Measurements from ENCODE around the gene MYL11. TPM values are rescaled to one million over a fixed set of nuclear protein-coding genes. Genes with fewer than 3 reads are reported as not detected.

Gene MYL11
- total and polyA plus RNA-seq, 5 donors = 0.35 to 0.94 (median 0.86) TPM; not detected in 2

- Histone ChIP-seq H3K9me3 (ENCODE audit: control insufficient read depth, low read length) (no peaks in the 10 kb centered on the region), H3K27ac (ENCODE audit: low read length) (peak overlapping the region; percentile 90), H3K4me3 (ENCODE audit: low read length) (no peak overlapping the region), H3K27me3 (ENCODE audit: control insufficient read depth, insufficient read depth) (no peaks in the 10 kb centered on the region), H3K4me1 (ENCODE audit: control insufficient read depth, insufficient read depth, low read length) (peaks cover 10% of the 10 kb centered on the region)
- ATAC-seq (no peak), DNase-seq (peak in 1 of 3 donors; percentile 38)
- intact Hi-C loops (cut with DNase I) = no loop called here
- WGBS = 66% methylated on average over 6 of the region's 6 CpGs
Measured at GRCh38 chr16:30372038-30372712, 2.4 kb upstream of the MYL11 start.

GRCh38 chr16:30372725-30373124 is 1.9 kb upstream of the MYL11 start:
- H3K4me3 ChIP-seq (ENCODE audit: low read length) = no peak overlapping the region
- peaks cover 5% of the 10 kb centered on the region for H3K4me1 ChIP-seq (ENCODE audit: control insufficient read depth, insufficient read depth, low read length)
- 84% methylated on average over 5 of the region's 5 CpGs for WGBS
- peak in 1 of 3 donors; percentile 24 for DNase-seq
- no peaks in the 10 kb centered on the region for H3K27me3 ChIP-seq (ENCODE audit: control insufficient read depth, insufficient read depth)
- ATAC-seq = no peak
- no peak overlapping the region for H3K27ac ChIP-seq (ENCODE audit: low read length)
- H3K9me3 ChIP-seq (ENCODE audit: control insufficient read depth, low read length) = no peaks in the 10 kb centered on the region
- intact Hi-C loops (cut with DNase I) = no loop called here

DNA sequence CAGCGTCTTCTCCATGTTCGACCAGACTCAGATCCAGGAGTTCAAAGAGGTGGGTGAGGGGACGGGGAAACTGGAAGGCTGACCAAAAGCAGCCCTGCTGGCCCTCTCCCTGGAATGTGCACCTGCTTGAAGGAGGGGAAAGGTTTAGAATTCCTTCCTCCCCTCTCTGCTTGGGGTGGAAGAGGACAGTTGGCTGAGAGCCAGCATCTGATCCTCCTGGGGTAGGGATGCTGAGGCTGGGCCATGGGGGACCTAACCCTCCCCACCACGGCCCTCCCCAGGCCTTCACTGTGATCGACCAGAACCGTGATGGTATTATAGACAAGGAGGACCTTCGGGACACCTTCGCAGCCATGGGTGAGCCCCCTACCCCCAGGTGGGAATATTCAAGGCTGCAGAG is 1.3 kb downstream of the MYL11 start:
- Histone ChIP-seq H3K27ac (ENCODE audit: low read length) (no peak overlapping the region), H3K4me1 (ENCODE audit: control insufficient read depth, insufficient read depth, low read length) (peaks cover 6% of the 10 kb centered on the region), H3K9me3 (ENCODE audit: control insufficient read depth, low read length) (no peaks in the 10 kb centered on the region), H3K27me3 (ENCODE audit: control insufficient read depth, insufficient read depth) (no peaks in the 10 kb centered on the region), H3K4me3 (ENCODE audit: low read length) (no peak overlapping the region)
- DNase-seq (peak in 1 of 3 donors; percentile 39), ATAC-seq (no peak)
- WGBS = 88% methylated on average over 8 of the region's 8 CpGs
- intact Hi-C loops (cut with DNase I) = no loop called here

DNA sequence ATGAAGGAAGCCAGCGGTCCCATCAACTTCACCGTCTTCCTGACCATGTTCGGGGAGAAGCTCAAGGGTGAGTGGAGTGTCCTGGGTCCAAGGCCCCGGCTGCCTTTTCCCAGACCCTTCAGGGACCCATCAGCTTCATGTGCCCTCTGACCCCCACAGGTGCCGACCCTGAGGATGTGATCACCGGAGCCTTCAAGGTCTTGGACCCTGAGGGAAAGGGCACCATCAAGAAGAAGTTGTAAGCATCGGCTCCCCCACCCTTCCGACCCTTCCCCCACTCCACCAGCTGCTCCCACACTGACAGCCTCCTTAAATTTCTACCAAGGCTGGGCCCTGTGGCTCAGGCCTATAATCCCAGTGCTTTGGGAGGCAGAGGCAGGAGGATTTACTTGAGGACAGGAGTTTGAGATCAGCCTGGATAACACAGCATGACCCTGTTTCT is 1.9 kb downstream of the MYL11 start:
- Histone ChIP-seq H3K4me3 (ENCODE audit: low read length) (no peak overlapping the region), H3K27me3 (ENCODE audit: control insufficient read depth, insufficient read depth) (no peaks in the 10 kb centered on the region), H3K27ac (ENCODE audit: low read length) (no peak overlapping the region), H3K4me1 (ENCODE audit: control insufficient read depth, insufficient read depth, low read length) (peaks cover 3% of the 10 kb centered on the region), H3K9me3 (ENCODE audit: control insufficient read depth, low read length) (no peaks in the 10 kb centered on the region)
- ATAC-seq (no peak), DNase-seq (peak in 2 of 3 donors; percentile 41)
- WGBS = 96% methylated on average over 8 of the region's 8 CpGs
- intact Hi-C loops (cut with DNase I) = no loop called here

- peak overlapping the region; percentile 71 for H3K4me3 ChIP-seq (ENCODE audit: low read length)
- intact Hi-C loops (cut with DNase I) = no loop called here
- DNase-seq = peak in 1 of 3 donors; percentile 49
- peaks cover 2% of the 10 kb centered on the region for H3K4me1 ChIP-seq (ENCODE audit: control insufficient read depth, insufficient read depth, low read length)
- no peaks in the 10 kb centered on the region for H3K9me3 ChIP-seq (ENCODE audit: control insufficient read depth, low read length)
- no peak for ATAC-seq
- 45% methylated on average over 29 of the region's 29 CpGs for WGBS
- H3K27me3 ChIP-seq (ENCODE audit: control insufficient read depth, insufficient read depth) = no peaks in the 10 kb centered on the region
- H3K27ac ChIP-seq (ENCODE audit: low read length) = peak overlapping the region; percentile 98
Measured at GRCh38 chr16:30377050-30377811, 2.6 kb downstream of the MYL11 start.

- intact Hi-C loops (cut with DNase I) = no loop called here
- H3K4me1 ChIP-seq (ENCODE audit: control insufficient read depth, insufficient read depth, low read length) = peaks cover 2% of the 10 kb centered on the region
- H3K27ac ChIP-seq (ENCODE audit: low read length) = peak overlapping the region; percentile 98
- under 1% methylated on average over 39 of the region's 39 CpGs for WGBS
- no peaks in the 10 kb centered on the region for H3K9me3 ChIP-seq (ENCODE audit: control insufficient read depth, low read length)
- H3K27me3 ChIP-seq (ENCODE audit: control insufficient read depth, insufficient read depth) = no peaks in the 10 kb centered on the region
- DNase-seq (peak; percentile 97 to 99 (median 98)), ATAC-seq (peak; percentile 81)
- peak overlapping the region; percentile 71 for H3K4me3 ChIP-seq (ENCODE audit: low read length)
Measured at GRCh38 chr16:30377812-30378235, 3.2 kb downstream of the MYL11 start.

DNA sequence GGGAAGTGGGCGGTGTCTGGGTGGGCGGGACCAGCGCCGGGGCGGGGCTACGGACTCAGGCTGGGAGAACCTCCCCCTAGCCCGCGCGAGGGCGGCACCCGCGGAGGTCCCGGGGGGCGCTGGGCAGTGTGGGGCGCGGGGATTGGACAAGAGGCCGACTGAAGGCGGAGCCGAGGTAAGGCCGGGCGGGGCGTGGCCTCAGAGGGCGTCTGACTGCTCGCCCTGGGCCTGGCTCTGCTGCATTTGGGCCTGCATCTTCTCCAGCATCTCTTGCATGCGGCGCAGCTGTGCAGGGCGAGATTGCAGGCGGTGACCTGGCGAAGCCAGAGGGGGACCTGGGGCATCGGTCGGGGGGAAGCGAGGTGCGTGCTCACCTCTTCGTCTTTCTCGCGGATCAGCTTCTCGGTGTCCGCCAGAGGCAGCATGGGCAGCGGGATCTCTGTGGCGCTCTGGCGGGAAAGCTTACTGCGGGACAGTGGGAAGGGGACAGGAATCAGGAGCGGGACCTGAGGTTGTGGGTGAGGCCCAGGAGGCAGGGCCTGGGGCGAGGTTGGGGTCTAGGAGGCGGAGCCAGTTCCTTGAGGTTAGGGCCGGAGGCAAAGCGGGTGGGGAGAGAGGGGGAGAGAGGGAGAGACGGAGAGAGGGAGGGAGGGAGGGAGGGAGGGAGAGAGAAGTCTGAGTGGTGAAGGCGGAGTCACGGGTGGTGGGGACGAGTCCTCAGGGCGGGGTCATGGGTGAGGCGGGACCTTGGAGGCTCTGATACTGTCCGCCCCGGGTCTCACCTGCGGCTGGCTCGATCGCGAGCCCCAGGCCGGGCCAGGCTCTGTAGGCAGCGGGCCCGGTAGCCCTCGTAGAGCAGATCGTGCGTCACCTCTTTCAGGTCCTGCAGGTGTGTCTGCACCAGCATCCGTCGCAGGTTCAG is 3.9 kb downstream of the MYL11 start:
- peak overlapping the region; percentile 71 for H3K4me3 ChIP-seq (ENCODE audit: low read length)
- H3K27ac ChIP-seq (ENCODE audit: low read length) = peak overlapping the region; percentile 98
- intact Hi-C loops (cut with DNase I) = no loop called here
- H3K9me3 ChIP-seq (ENCODE audit: control insufficient read depth, low read length) = no peaks in the 10 kb centered on the region
- no peaks in the 10 kb centered on the region for H3K27me3 ChIP-seq (ENCODE audit: control insufficient read depth, insufficient read depth)
- peaks cover 2% of the 10 kb centered on the region for H3K4me1 ChIP-seq (ENCODE audit: control insufficient read depth, insufficient read depth, low read length)
- DNase-seq (peak; percentile 99 to 100 (median 100)), ATAC-seq (peak; percentile 97)
- WGBS = under 1% methylated on average over 67 of the region's 67 CpGs

DNA sequence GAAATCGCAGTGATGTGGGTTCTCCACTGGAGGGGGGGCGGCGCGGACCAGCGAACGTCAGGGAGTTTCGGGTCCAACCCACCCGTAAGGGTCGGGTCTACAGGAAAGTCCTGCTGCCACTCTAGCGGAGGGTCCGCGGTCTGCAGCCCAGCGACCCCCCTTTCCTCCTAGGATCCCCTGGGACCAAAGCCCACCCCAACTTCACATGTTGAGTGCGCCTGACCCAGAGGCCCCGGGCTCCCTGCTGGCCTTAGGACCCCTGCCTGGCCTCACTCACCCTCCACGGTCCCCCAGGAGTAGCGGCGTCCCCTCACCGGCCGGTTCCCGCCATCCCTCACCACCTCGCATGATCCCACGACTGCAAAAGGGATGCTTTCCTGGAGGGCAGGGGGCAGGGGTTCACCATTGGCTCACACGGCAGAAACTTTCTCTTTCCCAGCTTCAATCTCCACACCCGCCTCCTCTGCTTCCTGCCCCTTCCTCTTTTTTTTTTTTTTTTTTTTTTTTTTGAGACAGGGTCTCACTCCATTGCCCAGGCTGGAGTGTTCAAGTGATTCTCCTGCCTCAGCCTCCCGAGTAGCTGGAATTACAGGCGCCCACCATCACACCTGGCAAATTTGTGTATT is 4.7 kb downstream of the MYL11 start:
- Histone ChIP-seq H3K9me3 (ENCODE audit: control insufficient read depth, low read length) (no peaks in the 10 kb centered on the region), H3K4me1 (ENCODE audit: control insufficient read depth, insufficient read depth, low read length) (peaks cover 2% of the 10 kb centered on the region), H3K27me3 (ENCODE audit: control insufficient read depth, insufficient read depth) (no peaks in the 10 kb centered on the region), H3K27ac (ENCODE audit: low read length) (peak overlapping the region; percentile 38), H3K4me3 (ENCODE audit: low read length) (peak overlapping the region; percentile 22)
- ATAC-seq = no peak
- intact Hi-C loops (cut with DNase I) = no loop called here
- 25% methylated on average over 27 of the region's 27 CpGs for WGBS
- DNase-seq = no peak

GRCh38 chr16:30380072-30380802 is 5.6 kb downstream of the MYL11 start:
- WGBS = 86% methylated on average over 4 of the region's 4 CpGs
- no peak overlapping the region for H3K4me3 ChIP-seq (ENCODE audit: low read length)
- intact Hi-C loops (cut with DNase I) = no loop called here
- no peaks in the 10 kb centered on the region for H3K9me3 ChIP-seq (ENCODE audit: control insufficient read depth, low read length)
- H3K4me1 ChIP-seq (ENCODE audit: control insufficient read depth, insufficient read depth, low read length) = peaks cover 2% of the 10 kb centered on the region
- DNase-seq (peak in 1 of 3 donors; percentile 10), ATAC-seq (no peak)
- H3K27me3 ChIP-seq (ENCODE audit: control insufficient read depth, insufficient read depth) = no peaks in the 10 kb centered on the region
- no peak overlapping the region for H3K27ac ChIP-seq (ENCODE audit: low read length)

GRCh38 chr16:30380803-30381208 is 6.2 kb downstream of the MYL11 start:
- no peaks in the 10 kb centered on the region for H3K27me3 ChIP-seq (ENCODE audit: control insufficient read depth, insufficient read depth)
- peaks cover 2% of the 10 kb centered on the region for H3K4me1 ChIP-seq (ENCODE audit: control insufficient read depth, insufficient read depth, low read length)
- ATAC-seq (no peak), DNase-seq (peak in 1 of 3 donors; percentile 12)
- intact Hi-C loops (cut with DNase I) = no loop called here
- no peak overlapping the region for H3K27ac ChIP-seq (ENCODE audit: low read length)
- no peaks in the 10 kb centered on the region for H3K9me3 ChIP-seq (ENCODE audit: control insufficient read depth, low read length)
- no peak overlapping the region for H3K4me3 ChIP-seq (ENCODE audit: low read length)
- WGBS = 75% methylated on average over 6 of the region's 6 CpGs
